Tibial nerve (tissue), 4 donors: ENCODE measurements around the gene ARFGEF3.

ENCODE experiments used
- CTCF ChIP-seq, 5 experiments: fragments of 200-600 bp in 3 of 5; fragments of 450-650 bp in 2 of 5; sonication (generic) in 3 of 5; IDR thresholded peaks; one replicate each; pipeline ENCODE4 v1.5.1; 2016 to 2019; ENCODE audit warnings: antibody characterized with exemption in 5 of 5, mild to moderate bottlenecking in 3 of 5, moderate library complexity in 2 of 5
- EP300 ChIP-seq, 2 donors: sonication (generic); formaldehyde crosslinking; IDR thresholded peaks; one replicate each; pipeline ENCODE4 v1.6.1; 2017; ENCODE audit warnings: antibody characterized with exemption in 2 of 2, mild to moderate bottlenecking in 1 of 2
- POLR2A ChIP-seq, 2 donors: fragments of 450-650 bp; IDR thresholded peaks; one replicate each; pipeline ENCODE4 v1.6.1; 2017; ENCODE audit warnings: antibody characterized with exemption in 2 of 2, mild to moderate bottlenecking in 2 of 2, moderate library complexity in 2 of 2

GRCh38 chr6:138239774-138240173 is 78.0 kb downstream of the ARFGEF3 start:
- TF ChIP-seq CTCF (IDR thresholded peaks at IDR 0.05) (no peak), POLR2A (IDR thresholded peaks at IDR 0.05) (no peak), EP300 (IDR thresholded peaks at IDR 0.05) (no peak)
